ENCODE data around the gene ABTB2.

Gene ABTB2

DNA sequence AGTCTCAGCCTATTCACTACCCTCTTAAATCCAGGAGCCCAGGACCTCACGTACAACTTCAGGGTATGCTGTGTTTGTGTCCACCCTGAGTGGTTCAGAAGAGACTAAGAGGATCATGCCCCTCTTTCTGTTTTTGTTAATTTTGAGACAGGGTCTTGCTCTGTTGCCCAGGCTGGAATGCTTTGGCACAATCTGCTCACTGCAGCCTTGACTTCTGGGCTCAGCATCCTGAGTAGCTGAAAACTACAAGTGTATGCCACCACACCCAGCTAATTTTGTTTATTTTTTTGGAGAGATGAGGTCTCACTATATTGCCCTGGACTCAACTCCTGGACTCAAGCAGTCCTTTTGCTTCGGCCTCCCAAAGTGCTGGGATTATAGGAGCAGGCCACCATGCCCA is 133.9 kb downstream of the ABTB2 start:
- no peak for ATAC-seq
- TF ChIP-seq ZC3H10 (CRISPR knock-in tag; IDR thresholded peaks at IDR 0.05) (no peak), ZFP30 (CRISPR knock-in tag; IDR thresholded peaks at IDR 0.05) (no peak), TOX (CRISPR knock-in tag; IDR thresholded peaks at IDR 0.05; ENCODE audit: borderline replicate concordance) (no peak), ZNF8 (CRISPR knock-in tag; IDR thresholded peaks at IDR 0.05) (no peak), TCF4 (CRISPR knock-in tag; IDR thresholded peaks at IDR 0.05; ENCODE audit: borderline replicate concordance) (no peak), ARNTL (CRISPR knock-in tag; IDR thresholded peaks at IDR 0.05; ENCODE audit: borderline replicate concordance, low read depth) (no peak), BACH2 (CRISPR knock-in tag; IDR thresholded peaks at IDR 0.05; ENCODE audit: borderline replicate concordance) (no peak), OSR1 (CRISPR knock-in tag; IDR thresholded peaks at IDR 0.05) (no peak)
- TF ChIP-seq, protein P1, sequence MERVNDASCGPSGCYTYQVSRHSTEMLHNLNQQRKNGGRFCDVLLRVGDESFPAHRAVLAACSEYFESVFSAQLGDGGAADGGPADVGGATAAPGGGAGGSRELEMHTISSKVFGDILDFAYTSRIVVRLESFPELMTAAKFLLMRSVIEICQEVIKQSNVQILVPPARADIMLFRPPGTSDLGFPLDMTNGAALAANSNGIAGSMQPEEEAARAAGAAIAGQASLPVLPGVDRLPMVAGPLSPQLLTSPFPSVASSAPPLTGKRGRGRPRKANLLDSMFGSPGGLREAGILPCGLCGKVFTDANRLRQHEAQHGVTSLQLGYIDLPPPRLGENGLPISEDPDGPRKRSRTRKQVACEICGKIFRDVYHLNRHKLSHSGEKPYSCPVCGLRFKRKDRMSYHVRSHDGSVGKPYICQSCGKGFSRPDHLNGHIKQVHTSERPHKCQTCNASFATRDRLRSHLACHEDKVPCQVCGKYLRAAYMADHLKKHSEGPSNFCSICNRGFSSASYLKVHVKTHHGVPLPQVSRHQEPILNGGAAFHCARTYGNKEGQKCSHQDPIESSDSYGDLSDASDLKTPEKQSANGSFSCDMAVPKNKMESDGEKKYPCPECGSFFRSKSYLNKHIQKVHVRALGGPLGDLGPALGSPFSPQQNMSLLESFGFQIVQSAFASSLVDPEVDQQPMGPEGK (CRISPR knock-in tag; IDR thresholded peaks at IDR 0.05; ENCODE audit: borderline replicate concordance) = no peak

DNA sequence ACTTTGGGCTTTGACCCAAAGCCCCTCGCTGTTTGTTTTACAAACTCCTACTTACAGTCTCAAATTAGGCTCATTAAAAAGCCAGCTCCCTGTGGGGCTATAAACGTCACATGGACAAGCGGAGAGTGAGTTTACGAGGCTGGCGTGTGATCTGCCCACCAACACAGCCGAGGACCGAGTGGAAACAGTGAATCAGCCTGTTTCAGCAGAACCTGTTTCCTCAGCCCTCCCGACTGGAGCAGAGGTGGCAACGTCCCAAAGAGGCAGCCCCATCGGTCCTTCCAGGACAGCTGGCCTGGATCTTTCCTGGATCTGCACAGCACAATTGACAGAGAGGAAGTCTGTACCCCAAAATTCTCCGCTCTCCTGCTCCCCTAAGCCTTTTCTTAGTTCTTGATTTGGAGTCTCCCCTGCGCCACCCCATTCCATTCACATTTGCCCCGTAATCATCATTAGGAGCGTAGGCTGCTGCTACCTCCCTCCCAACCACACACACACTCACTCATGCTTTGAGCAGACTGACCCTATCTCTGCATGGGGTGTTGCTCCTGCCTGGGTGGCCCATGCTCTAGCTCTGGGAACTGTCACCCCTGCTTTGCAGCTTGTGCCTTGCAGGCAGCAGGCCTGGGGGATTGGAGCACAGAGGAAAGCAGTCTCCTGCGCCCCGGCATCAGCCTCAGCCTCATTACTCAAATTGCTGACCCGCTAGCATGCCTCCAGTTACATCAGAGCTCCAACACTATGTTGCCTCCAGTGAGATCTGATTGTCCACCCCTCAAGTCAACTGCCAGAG is 134.6 kb downstream of the ABTB2 start:
- no peak for ATAC-seq
- TF ChIP-seq ZC3H10 (CRISPR knock-in tag; IDR thresholded peaks at IDR 0.05) (no peak), OSR1 (CRISPR knock-in tag; IDR thresholded peaks at IDR 0.05) (no peak), TOX (CRISPR knock-in tag; IDR thresholded peaks at IDR 0.05; ENCODE audit: borderline replicate concordance) (no peak), PPARA (CRISPR knock-in tag; IDR thresholded peaks at IDR 0.05; ENCODE audit: borderline replicate concordance) (no peak)

DNA sequence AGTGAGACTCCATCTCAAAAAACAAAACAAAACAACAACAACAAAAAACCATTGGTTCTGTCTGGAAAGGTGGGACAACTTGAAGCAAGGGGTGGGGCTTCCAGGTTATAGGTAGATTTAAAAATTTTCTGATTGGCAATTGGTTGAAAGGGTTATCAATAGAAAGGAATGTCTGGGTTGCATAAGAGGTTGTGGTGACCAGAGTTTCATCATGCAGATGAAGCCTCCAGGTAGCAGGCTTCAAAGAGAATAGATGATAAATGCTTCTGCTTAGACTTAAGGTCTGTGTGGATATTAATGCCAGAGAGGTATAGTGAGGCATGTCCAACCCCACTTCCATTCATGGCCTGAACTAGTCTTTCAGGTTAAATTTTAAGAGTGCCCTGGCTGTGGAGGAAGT is 135.8 kb downstream of the ABTB2 start:
- no peak for ATAC-seq
- TF ChIP-seq ESRRG (CRISPR knock-in tag; IDR thresholded peaks at IDR 0.05) = no peak
- no peak for TF ChIP-seq ZNF8 (CRISPR knock-in tag; IDR thresholded peaks at IDR 0.05)
- TF ChIP-seq, protein P2, sequence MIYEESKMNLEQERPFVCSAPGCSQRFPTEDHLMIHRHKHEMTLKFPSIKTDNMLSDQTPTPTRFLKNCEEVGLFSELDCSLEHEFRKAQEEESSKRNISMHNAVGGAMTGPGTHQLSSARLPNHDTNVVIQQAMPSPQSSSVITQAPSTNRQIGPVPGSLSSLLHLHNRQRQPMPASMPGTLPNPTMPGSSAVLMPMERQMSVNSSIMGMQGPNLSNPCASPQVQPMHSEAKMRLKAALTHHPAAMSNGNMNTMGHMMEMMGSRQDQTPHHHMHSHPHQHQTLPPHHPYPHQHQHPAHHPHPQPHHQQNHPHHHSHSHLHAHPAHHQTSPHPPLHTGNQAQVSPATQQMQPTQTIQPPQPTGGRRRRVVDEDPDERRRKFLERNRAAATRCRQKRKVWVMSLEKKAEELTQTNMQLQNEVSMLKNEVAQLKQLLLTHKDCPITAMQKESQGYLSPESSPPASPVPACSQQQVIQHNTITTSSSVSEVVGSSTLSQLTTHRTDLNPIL (CRISPR knock-in tag; IDR thresholded peaks at IDR 0.05; ENCODE audit: low read depth) = no peak
- no peak for TF ChIP-seq ZNF70 (CRISPR knock-in tag; IDR thresholded peaks at IDR 0.05)
- no peak for TF ChIP-seq RARB (CRISPR knock-in tag; IDR thresholded peaks at IDR 0.05)
- no peak for TF ChIP-seq ARNTL (CRISPR knock-in tag; IDR thresholded peaks at IDR 0.05; ENCODE audit: borderline replicate concordance, low read depth)
- no peak for TF ChIP-seq ZC3H10 (CRISPR knock-in tag; IDR thresholded peaks at IDR 0.05)
- no peak for TF ChIP-seq ZFP3 (CRISPR knock-in tag; IDR thresholded peaks at IDR 0.05)
- no peak for TF ChIP-seq OSR1 (CRISPR knock-in tag; IDR thresholded peaks at IDR 0.05)
- TF ChIP-seq TOX (CRISPR knock-in tag; IDR thresholded peaks at IDR 0.05; ENCODE audit: borderline replicate concordance) = no peak
- TF ChIP-seq, protein P3, sequence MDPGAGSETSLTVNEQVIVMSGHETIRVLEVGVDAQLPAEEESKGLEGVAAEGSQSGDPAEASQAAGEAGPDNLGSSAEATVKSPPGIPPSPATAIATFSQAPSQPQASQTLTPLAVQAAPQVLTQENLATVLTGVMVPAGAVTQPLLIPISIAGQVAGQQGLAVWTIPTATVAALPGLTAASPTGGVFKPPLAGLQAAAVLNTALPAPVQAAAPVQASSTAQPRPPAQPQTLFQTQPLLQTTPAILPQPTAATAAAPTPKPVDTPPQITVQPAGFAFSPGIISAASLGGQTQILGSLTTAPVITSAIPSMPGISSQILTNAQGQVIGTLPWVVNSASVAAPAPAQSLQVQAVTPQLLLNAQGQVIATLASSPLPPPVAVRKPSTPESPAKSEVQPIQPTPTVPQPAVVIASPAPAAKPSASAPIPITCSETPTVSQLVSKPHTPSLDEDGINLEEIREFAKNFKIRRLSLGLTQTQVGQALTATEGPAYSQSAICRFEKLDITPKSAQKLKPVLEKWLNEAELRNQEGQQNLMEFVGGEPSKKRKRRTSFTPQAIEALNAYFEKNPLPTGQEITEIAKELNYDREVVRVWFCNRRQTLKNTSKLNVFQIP (CRISPR knock-in tag; IDR thresholded peaks at IDR 0.05; ENCODE audit: borderline replicate concordance, low read depth) = no peak
- TF ChIP-seq ZFP30 (CRISPR knock-in tag; IDR thresholded peaks at IDR 0.05) = no peak
- no peak for TF ChIP-seq ISL1 (CRISPR knock-in tag; IDR thresholded peaks at IDR 0.05)
- TF ChIP-seq ZNF565 (CRISPR knock-in tag; conservative IDR thresholded peaks at IDR 0.05; ENCODE audit: low read depth) = no peak
- no peak for TF ChIP-seq TCF4 (CRISPR knock-in tag; IDR thresholded peaks at IDR 0.05; ENCODE audit: borderline replicate concordance)
- no peak for TF ChIP-seq PPARA (CRISPR knock-in tag; IDR thresholded peaks at IDR 0.05; ENCODE audit: borderline replicate concordance)
- TF ChIP-seq SNAI2 (CRISPR knock-in tag; IDR thresholded peaks at IDR 0.05) = no peak
- TF ChIP-seq, protein P4, sequence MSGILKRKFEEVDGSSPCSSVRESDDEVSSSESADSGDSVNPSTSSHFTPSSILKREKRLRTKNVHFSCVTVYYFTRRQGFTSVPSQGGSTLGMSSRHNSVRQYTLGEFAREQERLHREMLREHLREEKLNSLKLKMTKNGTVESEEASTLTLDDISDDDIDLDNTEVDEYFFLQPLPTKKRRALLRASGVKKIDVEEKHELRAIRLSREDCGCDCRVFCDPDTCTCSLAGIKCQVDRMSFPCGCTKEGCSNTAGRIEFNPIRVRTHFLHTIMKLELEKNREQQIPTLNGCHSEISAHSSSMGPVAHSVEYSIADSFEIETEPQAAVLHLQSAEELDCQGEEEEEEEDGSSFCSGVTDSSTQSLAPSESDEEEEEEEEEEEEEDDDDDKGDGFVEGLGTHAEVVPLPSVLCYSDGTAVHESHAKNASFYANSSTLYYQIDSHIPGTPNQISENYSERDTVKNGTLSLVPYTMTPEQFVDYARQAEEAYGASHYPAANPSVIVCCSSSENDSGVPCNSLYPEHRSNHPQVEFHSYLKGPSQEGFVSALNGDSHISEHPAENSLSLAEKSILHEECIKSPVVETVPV (CRISPR knock-in tag; IDR thresholded peaks at IDR 0.05) = no peak
- TF ChIP-seq GLIS3 (CRISPR knock-in tag; IDR thresholded peaks at IDR 0.05) = no peak

DNA sequence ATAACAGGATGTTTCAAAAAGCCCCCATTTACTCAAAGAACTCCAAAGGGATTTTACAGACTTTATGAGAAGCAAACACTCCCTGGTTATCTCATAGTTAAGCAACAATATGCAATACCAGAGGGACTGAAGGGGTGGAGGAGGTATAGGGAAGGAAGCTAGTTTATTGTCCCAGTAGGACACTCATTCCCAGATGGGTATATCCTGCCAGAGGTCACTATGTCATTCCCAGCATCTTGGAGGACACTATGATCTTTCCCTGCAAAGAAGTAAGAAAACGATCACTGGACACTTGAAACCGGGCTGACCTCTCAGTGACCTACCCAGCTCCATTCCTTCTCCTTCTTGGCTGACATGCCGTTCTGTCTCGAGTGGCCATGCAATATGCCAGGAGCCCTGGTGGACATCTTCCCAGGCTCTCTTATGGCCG is 137.9 kb downstream of the ABTB2 start:
- ATAC-seq = no peak
- TF ChIP-seq ZFP3 (CRISPR knock-in tag; IDR thresholded peaks at IDR 0.05) = no peak
- TF ChIP-seq BACH2 (CRISPR knock-in tag; IDR thresholded peaks at IDR 0.05; ENCODE audit: borderline replicate concordance) = no peak
- TF ChIP-seq TCF4 (CRISPR knock-in tag; IDR thresholded peaks at IDR 0.05; ENCODE audit: borderline replicate concordance) = no peak
- TF ChIP-seq, protein P1 (CRISPR knock-in tag; IDR thresholded peaks at IDR 0.05; ENCODE audit: borderline replicate concordance) = no peak
- TF ChIP-seq, protein P4 (CRISPR knock-in tag; IDR thresholded peaks at IDR 0.05) = no peak
- no peak for TF ChIP-seq ZFP30 (CRISPR knock-in tag; IDR thresholded peaks at IDR 0.05)
- TF ChIP-seq, protein P3 (CRISPR knock-in tag; IDR thresholded peaks at IDR 0.05; ENCODE audit: borderline replicate concordance, low read depth) = no peak
- TF ChIP-seq CSDC2 (CRISPR knock-in tag; IDR thresholded peaks at IDR 0.05) = no peak
- no peak for TF ChIP-seq ARNTL (CRISPR knock-in tag; IDR thresholded peaks at IDR 0.05; ENCODE audit: borderline replicate concordance, low read depth)
- no peak for TF ChIP-seq ZNF8 (CRISPR knock-in tag; IDR thresholded peaks at IDR 0.05)
- no peak for TF ChIP-seq ZC3H10 (CRISPR knock-in tag; IDR thresholded peaks at IDR 0.05)

Data from SK-N-SH treated with all-trans-retinoic acid at 6 μM for 48 hours (cell line).